Amygdala (tissue), 56 donors: ENCODE data around the gene BEND4.

ENCODE experiments used
- DNase-seq, 56 donors: peaks; one replicate each; lab custom pipeline; 2025; lab: John Stamatoyannopoulos, UW

The BEND4 gene

GRCh38 chr4:42112846-42113245 lies 39.6 kb downstream of the BEND4 start:
- no peak for DNase-seq

DNA sequence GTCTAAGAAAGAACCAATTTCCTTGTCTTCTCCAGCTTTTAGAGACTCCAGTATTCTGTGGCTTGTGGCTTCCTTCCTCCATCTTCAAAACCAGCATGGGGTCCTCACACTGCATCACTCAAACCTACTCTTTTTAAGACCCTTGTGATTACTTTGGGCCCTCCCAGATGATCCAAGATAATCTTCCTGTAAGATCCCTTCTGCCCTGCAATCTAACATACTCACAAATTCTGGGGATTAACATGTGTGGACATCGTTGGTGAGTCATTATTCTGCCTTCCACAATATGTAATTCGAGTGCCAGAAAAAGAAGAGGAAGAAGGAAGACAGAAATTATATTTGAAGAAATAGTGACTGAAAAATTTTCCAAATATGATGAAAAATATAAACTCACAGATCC lies 47.9 kb downstream of the BEND4 start:
- DNase-seq = no peak

DNA sequence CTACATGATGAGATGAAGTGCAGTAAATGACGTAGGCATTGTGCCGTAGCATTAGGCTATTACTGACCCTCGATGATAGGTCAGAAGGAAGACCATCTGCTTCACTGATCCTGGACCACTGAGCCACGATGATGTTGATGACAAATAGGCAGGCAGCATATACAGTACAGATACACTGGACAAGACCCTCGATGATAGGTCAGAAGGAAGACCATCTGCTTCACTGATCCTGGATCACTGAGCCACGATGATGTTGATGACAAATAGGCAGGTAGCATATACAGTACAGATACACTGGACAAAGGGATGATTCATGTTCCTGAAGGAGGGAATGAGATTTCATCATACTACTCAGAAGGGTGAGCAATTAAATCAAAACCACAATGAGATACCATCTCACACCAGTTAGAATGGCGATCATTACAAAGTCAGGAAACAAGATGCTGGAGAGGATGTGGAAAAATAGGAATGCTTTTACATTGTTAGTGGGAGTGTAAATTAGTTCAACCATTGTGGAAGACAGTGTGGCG lies 50.9 kb downstream of the BEND4 start:
- no peak for DNase-seq

- DNase-seq = no peak
Observed at GRCh38 chr4:42088386-42088785, 64.1 kb downstream of the BEND4 start.

DNA sequence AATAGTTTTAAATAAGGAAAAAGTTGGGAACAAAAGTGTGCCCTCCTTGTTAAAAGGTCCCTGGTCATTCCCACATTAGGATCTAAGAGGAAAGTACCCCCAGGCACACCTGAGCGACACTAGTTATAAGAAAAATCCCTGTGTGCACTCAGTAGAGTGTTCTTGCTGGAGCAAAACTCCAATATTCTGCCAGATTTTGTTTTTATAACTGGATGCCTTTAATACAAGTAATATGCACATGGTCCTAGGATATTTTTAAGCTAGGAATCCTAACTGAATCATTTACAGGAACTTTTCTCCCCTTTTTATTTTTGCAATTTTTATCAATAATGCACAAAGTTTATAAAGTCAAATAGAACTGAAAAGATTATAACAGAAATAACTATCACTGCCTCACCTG lies 68.6 kb downstream of the BEND4 start:
- no peak for DNase-seq

DNA sequence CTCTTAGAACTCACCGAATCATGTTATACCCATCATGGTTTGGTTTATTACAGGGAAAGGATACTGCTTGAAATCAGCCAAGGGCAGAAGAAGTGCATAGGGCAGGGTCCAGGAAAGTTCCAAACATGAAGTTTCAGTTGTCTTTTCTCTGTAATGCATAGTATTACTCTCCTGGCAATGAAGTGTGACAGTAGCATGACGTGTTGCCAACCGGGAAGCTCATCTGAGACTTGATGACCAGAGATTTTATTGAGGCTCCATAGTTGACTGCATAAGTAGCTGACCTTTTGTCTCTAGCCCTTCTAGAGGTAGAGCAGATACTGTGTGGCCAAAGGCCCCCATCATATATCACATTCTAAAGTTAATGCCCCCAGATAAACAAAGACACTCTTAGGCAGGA lies 72.1 kb downstream of the BEND4 start:
- no peak for DNase-seq

GRCh38 chr4:42078184-42078801 lies 74.2 kb downstream of the BEND4 start:
- DNase-seq = no peak

- DNase-seq = no peak
Observed at GRCh38 chr4:42074294-42074693, 78.2 kb downstream of the BEND4 start.

DNA sequence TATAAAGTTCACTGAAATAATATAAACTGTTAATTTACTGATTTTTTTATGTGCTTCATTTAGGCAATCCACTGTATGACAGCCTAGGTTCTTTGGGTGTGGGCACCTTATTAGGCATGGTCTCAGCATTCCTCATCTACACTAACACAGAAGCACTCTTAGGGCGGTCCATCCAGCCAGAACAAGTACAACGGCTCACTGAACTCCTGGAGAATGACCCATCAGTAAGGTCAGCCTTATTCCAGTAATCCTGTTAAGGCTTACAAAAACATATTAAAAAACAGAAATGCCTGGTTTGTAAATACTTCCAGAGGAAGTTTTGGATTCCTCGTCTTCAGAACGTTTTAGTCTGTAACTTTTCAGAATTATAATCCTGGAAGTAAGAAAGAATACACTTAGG lies 82.0 kb downstream of the BEND4 start:
- DNase-seq = no peak

DNA sequence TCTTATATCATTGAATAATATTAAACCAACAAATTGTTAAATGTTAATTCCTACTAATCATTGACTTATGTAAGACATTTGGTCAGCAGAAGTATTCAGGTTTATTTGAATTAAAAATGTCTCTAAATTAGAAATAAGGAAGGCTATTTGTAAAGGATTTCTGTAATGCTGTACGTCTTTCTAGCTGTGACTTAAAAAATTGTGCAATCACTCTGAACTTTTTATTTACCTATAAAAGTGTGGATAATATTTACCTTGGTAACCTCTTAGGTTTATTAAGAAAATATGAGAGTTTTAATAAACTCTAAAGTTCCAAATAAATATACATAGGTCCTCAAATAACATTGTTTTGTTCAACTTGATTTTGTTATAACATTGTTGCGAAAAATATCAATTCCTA lies 85.2 kb downstream of the BEND4 start:
- no peak for DNase-seq

DNA sequence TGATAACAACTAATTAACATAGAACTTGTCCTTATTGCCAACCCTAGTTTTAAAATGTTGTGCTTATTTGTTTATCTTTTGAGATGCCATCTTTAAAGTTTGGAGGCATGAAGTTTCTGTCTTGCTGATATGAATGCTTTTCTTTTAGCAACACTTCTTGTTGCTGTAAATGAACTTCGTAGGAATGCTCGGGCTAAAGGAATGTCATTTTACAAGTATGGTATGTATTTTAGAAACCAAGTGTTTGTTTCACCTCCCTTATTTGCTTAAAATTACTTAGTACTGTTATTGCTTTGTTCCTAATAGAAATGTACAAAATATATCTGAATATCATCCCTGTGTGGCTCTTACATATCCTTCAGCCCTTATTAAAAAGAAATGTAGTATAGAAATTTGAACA lies 86.1 kb downstream of the BEND4 start:
- DNase-seq = no peak
